Right lobe of liver (tissue), 6 donors: ENCODE results near the gene NDUFB5. TPM values are rescaled to one million over a fixed set of nuclear protein-coding genes. Genes with fewer than 3 reads are reported as not detected.

Source experiments
- ATAC-seq, 4 donors: fragments of 200-7000 bp; cut with Tn5 transposase; one replicate each; pipeline ENCODE4 v1.9.1; 2020; ENCODE audit warnings: mild to moderate bottlenecking in 4 of 4, moderate library complexity in 4 of 4
- DNase-seq, 3 donors: peaks; one replicate each; pipeline ENCODE4 v3.0.0-alpha.2; 2020
- H3K27ac ChIP-seq, 3 donors: fragments of 200-600 bp; one replicate each; pipeline ENCODE4 v1.8.0; 2022
- H3K27me3 ChIP-seq, 2 donors: fragments of 200-600 bp; one replicate each; pipeline ENCODE4 v1.8.0; 2022
- H3K36me3 ChIP-seq, 4 donors: fragments of 200-600 bp; sonication (generic) in 1 of 4; one replicate each; pipeline versions ENCODE4 v1.5.1 to v1.8.0; 2017 to 2022; ENCODE audit warnings: control low read depth in 1 of 4
- H3K4me1 ChIP-seq, 4 donors: fragments of 200-600 bp; sonication (generic) in 1 of 4; one replicate each; pipeline versions ENCODE4 v1.5.1 to v1.8.0; 2017 to 2022; ENCODE audit warnings: control low read depth in 1 of 4
- H3K4me3 ChIP-seq, 3 donors: fragments of 200-600 bp; one replicate each; pipeline ENCODE4 v1.8.0; 2022
- H3K9me3 ChIP-seq, 4 donors: fragments of 200-600 bp; sonication (generic) in 1 of 4; one replicate each; pipeline versions ENCODE4 v1.5.1 to v1.8.0; 2017 to 2022; ENCODE audit warnings: control low read depth in 1 of 4
- POLR2A ChIP-seq: fragments of 450-650 bp; IDR thresholded peaks from one replicate; pipeline ENCODE4 v1.6.1; 2017; ENCODE audit warnings: antibody characterized with exemption, mild to moderate bottlenecking
- WGBS: methylation state at CpG from one replicate; pipeline ENCODE4 v1.1.6; 2018; ENCODE audit warnings: low coverage, low lambda C conversion rate; ENCODE audit not compliant: insufficient coverage; ENCODE audit errors: missing lambda C conversion rate; 5-methylcytosine and 5-hydroxymethylcytosine counted together
- intact Hi-C, 2 donors: fragments of 100-400 bp; cut with DNase I; formaldehyde crosslinking; loops; one replicate each; pipeline versions ENCODE4 v1.11.2 to v1.14.1; 2022
- total RNA-seq, 6 experiments: library from RNA; depleted of rRNA in 2 of 6; stranded (reverse); fragments of >200 nt in 2 of 6; fragmentation: NEBNext Ultra II Directional in 3 of 6; extraction: Animal tissue kit (Norgen Biotek cat#: 25700) in 3 of 6; gene quantifications; one replicate each; pipeline versions ENCODE4 v1.1.0 to v1.2.4, GENCODE V29; 2016 to 2023
- TF ChIP-seq, protein P1 (sequence below), 4 donors: fragments of 200-600 bp in 3 of 4; fragments of 450-650 bp in 1 of 4; IDR thresholded peaks; one replicate each; pipeline versions ENCODE4 v1.5.1 to v1.8.0; 2016 to 2022; ENCODE audit warnings: antibody characterized with exemption in 4 of 4, mild to moderate bottlenecking in 2 of 4
- donor health status: DM: no; HTN: yes; CAD: no.
- donor health status: DM: no; HTN: no; CAD: no.
- donor health status: DM: no; HTN: no; CAD: no.
- donor health status: DM: no; HTN: yes; CAD: no.
- donor health status: DM: no; HTN: yes; CAD: no.

Gene NDUFB5
- total RNA-seq, 6 experiments from 2014 or later = 53.4 to 102 (median 64.6) TPM

- ATAC-seq = peak; percentile 61 to 69 (median 64)
These were observed 41.3 kb upstream of the NDUFB5 start for GRCh38 chr3:179563271-179563783.

GRCh38 chr3:179565496-179565895 lies 39.1 kb upstream of the NDUFB5 start:
- Histone ChIP-seq H3K27me3 (no peaks in the 10 kb centered on the region), H3K36me3 (peaks cover 0 to 6% (median 2%) of the 10 kb centered on the region in 4 donors), H3K27ac (no peak overlapping the region), H3K9me3 (no peaks in the 10 kb centered on the region), H3K4me1 (peaks cover 0 to 9% (median 2%) of the 10 kb centered on the region in 4 donors), H3K4me3 (no peak overlapping the region)
- DNase-seq (no peak), ATAC-seq (no peak)
- intact Hi-C loops = no loop called here
- TF ChIP-seq, protein P1, sequence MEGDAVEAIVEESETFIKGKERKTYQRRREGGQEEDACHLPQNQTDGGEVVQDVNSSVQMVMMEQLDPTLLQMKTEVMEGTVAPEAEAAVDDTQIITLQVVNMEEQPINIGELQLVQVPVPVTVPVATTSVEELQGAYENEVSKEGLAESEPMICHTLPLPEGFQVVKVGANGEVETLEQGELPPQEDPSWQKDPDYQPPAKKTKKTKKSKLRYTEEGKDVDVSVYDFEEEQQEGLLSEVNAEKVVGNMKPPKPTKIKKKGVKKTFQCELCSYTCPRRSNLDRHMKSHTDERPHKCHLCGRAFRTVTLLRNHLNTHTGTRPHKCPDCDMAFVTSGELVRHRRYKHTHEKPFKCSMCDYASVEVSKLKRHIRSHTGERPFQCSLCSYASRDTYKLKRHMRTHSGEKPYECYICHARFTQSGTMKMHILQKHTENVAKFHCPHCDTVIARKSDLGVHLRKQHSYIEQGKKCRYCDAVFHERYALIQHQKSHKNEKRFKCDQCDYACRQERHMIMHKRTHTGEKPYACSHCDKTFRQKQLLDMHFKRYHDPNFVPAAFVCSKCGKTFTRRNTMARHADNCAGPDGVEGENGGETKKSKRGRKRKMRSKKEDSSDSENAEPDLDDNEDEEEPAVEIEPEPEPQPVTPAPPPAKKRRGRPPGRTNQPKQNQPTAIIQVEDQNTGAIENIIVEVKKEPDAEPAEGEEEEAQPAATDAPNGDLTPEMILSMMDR (IDR thresholded peaks at IDR 0.05) = no peak
- 57% methylated on average over 3 of the region's 3 CpGs for WGBS

More at GRCh38 chr3:179563271-179563783, 41.3 kb upstream of the NDUFB5 start:
- peak; percentile 72 to 77 (median 72) for DNase-seq
- Histone ChIP-seq H3K36me3 (no peaks in the 10 kb centered on the region), H3K27ac (peak overlapping the region; percentile 65 to 75 (median 70)), H3K4me3 (peak overlapping the region; percentile 91 to 99 (median 92)), H3K27me3 (no peaks in the 10 kb centered on the region), H3K9me3 (no peaks in the 10 kb centered on the region), H3K4me1 (peaks cover 0 to 9% (median 2%) of the 10 kb centered on the region in 4 donors)
- 0% methylated on average over 12 of the region's 40 CpGs for WGBS
- intact Hi-C loops = no loop called here
- TF ChIP-seq, protein P1 (IDR thresholded peaks at IDR 0.05) = peak; percentile 29 to 67 (median 34)
- TF ChIP-seq POLR2A = no peak

- Histone ChIP-seq H3K4me1 (no peaks in the 10 kb centered on the region), H3K27me3 (no peaks in the 10 kb centered on the region), H3K9me3 (no peaks in the 10 kb centered on the region), H3K36me3 (peaks cover 0 to 57% (median 9%) of the 10 kb centered on the region in 4 donors), H3K27ac (no peak overlapping the region), H3K4me3 (no peak overlapping the region)
- DNase-seq (no peak), ATAC-seq (no peak)
- TF ChIP-seq, protein P1 (IDR thresholded peaks at IDR 0.05) = no peak
- TF ChIP-seq POLR2A = no peak
- intact Hi-C loops = no loop called here
- WGBS = 100% methylated on average over 1 of the region's 1 CpG
These were observed 23.6 kb upstream of the NDUFB5 start for GRCh38 chr3:179580992-179581391.

DNA sequence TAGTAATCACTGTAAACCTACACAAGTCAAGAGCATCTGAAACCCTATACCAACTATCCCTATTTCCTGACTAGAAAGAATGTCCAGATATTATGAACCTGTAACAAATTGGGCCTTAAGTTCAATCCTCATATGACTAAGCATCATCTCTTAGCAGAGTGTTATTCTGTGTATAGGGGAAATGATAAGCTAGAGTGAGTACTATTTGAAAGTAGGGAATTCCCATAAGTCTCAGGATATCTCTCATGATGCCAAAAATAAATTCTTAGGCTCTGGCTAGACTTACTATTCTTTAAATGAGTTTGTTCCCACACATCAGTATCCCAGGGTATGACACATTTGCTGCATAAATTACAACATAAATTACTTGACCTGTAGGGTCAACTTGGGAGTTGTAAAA lies 15.5 kb upstream of the NDUFB5 start:
- intact Hi-C loops = no loop called here
- DNase-seq (no peak), ATAC-seq (no peak)
- no peaks in the 10 kb centered on the region for H3K27me3 ChIP-seq
- H3K27ac ChIP-seq = no peak overlapping the region
- no peaks in the 10 kb centered on the region for H3K4me1 ChIP-seq
- peaks cover 0 to 73% (median 26%) of the 10 kb centered on the region in 4 donors for H3K36me3 ChIP-seq
- H3K4me3 ChIP-seq = no peak overlapping the region
- no peak for TF ChIP-seq POLR2A
- TF ChIP-seq, protein P1 (IDR thresholded peaks at IDR 0.05) = no peak
- no peaks in the 10 kb centered on the region for H3K9me3 ChIP-seq

GRCh38 chr3:179590669-179591068 lies 13.9 kb upstream of the NDUFB5 start:
- ATAC-seq = no peak
- Histone ChIP-seq H3K27me3 (no peaks in the 10 kb centered on the region), H3K4me3 (no peak overlapping the region), H3K36me3 (peaks cover 0 to 68% (median 27%) of the 10 kb centered on the region in 4 donors), H3K4me1 (no peaks in the 10 kb centered on the region), H3K27ac (no peak overlapping the region), H3K9me3 (no peaks in the 10 kb centered on the region)
- DNase-seq = no peak
- no peak for TF ChIP-seq POLR2A
- TF ChIP-seq, protein P1 (IDR thresholded peaks at IDR 0.05) = no peak
- 87% methylated on average over 2 of the region's 2 CpGs for WGBS
- intact Hi-C loops = no loop called here
